Hematopoietic multipotent progenitor cell (in vitro differentiated cells): ENCODE measurements around the gene DYRK1B. TPM values are rescaled to one million over a fixed set of nuclear protein-coding genes. Genes with fewer than 3 reads are reported as not detected.
"Not testable (repeated sequence)": the region's sequence is repeated elsewhere in the genome, so short reads cannot be mapped to it uniquely, and the experiment has no call there.

ENCODE experiments used
- DNase-seq, 3 donors: peaks; one replicate each; pipeline ENCODE4 v3.0.0-alpha.2; 2011 to 2015; ENCODE audit warnings: low read depth in 2 of 3, low spot score in 2 of 3
- small RNA-seq: library from RNA; depleted of rRNA; stranded (forward); fragments of <200 nt; gene quantifications from one replicate; pipeline ENCODE3, GENCODE V24; 2012
- total RNA-seq: library from RNA; depleted of rRNA; stranded (reverse); fragments of >200 nt; gene quantifications from one replicate; pipeline ENCODE4 v1.2.3, GENCODE V29; 2012

Gene DYRK1B
- total RNA-seq, 1 donor, result 48.5 TPM

- DNase-seq, result not testable (repeated sequence)
Measured at GRCh38 chr19:39814111-39814510, 19.9 kb downstream of the DYRK1B start.

- DNase-seq, result no peak
Measured at GRCh38 chr19:39813264-39813993, 20.5 kb downstream of the DYRK1B start.

GRCh38 chr19:39811064-39811463, 22.9 kb downstream of the DYRK1B start:
- no peak for DNase-seq

- DNase-seq, result no peak
Measured at GRCh38 chr19:39810424-39810823, 23.5 kb downstream of the DYRK1B start.

GRCh38 chr19:39809368-39809767, 24.6 kb downstream of the DYRK1B start:
- no peak for DNase-seq

GRCh38 chr19:39808688-39809087, 25.3 kb downstream of the DYRK1B start:
- not testable (repeated sequence) for DNase-seq

GRCh38 chr19:39807846-39808364, 26.1 kb downstream of the DYRK1B start:
- no peak for DNase-seq

GRCh38 chr19:39805104-39805503, 28.9 kb downstream of the DYRK1B start:
- peak in 1 of 3 donors; percentile 10 for DNase-seq

GRCh38 chr19:39802958-39803357, 31.0 kb downstream of the DYRK1B start:
- DNase-seq, result no peak

- DNase-seq, result no peak
Measured at GRCh38 chr19:39797083-39797482, 36.9 kb downstream of the DYRK1B start.

GRCh38 chr19:39796000-39796498, 37.9 kb downstream of the DYRK1B start:
- DNase-seq, result no peak

GRCh38 chr19:39795001-39795400, 39.0 kb downstream of the DYRK1B start:
- DNase-seq, result peak in 1 of 3 donors; percentile 16

GRCh38 chr19:39792999-39793546, 40.9 kb downstream of the DYRK1B start:
- DNase-seq, result peak; percentile 52 to 84 (median 74)

- DNase-seq, result no peak
Measured at GRCh38 chr19:39788244-39788643, 45.7 kb downstream of the DYRK1B start.

GRCh38 chr19:39780894-39781293, 53.1 kb downstream of the DYRK1B start:
- no peak for DNase-seq

GRCh38 chr19:39778763-39779162, 55.2 kb downstream of the DYRK1B start, which contains the start of gene LEUTX:
LEUTX (plus strand) TSS chr19:39778854; CDS start chr19:39778921, 67 bp downstream.
- no peak for DNase-seq

Small RNA genes within 50 kb of the gene (small RNA-seq; reads per million reads assigned to genes)
- gene MIR6719, result not detected

Other genes starting within 250 kb of the DYRK1B start
- gene LGALS13, start 231.6 kb downstream of the DYRK1B start, total RNA-seq, result not detected
- not detected for gene LGALS16, start 178.2 kb downstream of the DYRK1B start, total RNA-seq
- gene LGALS14, start 129.7 kb downstream of the DYRK1B start, total RNA-seq, result under 0.01 TPM
- gene CLC, start 96.1 kb downstream of the DYRK1B start, total RNA-seq, result 17.5 TPM
- not detected for gene LEUTX, start 55.3 kb downstream of the DYRK1B start, total RNA-seq
- 870 TPM for gene FBL, start 12.2 kb upstream of the DYRK1B start, total RNA-seq
- gene FCGBP, start 100.5 kb upstream of the DYRK1B start, total RNA-seq, result 0.27 TPM
- 103 TPM for gene PSMC4, start 137.0 kb upstream of the DYRK1B start, total RNA-seq
- 3.5 TPM for gene ZNF546, start 162.9 kb upstream of the DYRK1B start, total RNA-seq
- gene ZNF780B, start 222.1 kb upstream of the DYRK1B start, total RNA-seq, result 10.0 TPM